Transverse colon (tissue), 4 donors: ENCODE results near the gene BIN2.

Experiments used
- CTCF ChIP-seq, 5 experiments: fragments of 200-600 bp in 3 of 5; fragments of 450-650 bp in 2 of 5; sonication (generic) in 3 of 5; IDR thresholded peaks; 1 replicate in 2 of 5; 2 replicates in 3 of 5; pipeline ENCODE4 v1.5.1; 2016 to 2017; ENCODE audit warnings: antibody characterized with exemption in 5 of 5, inconsistent platforms in 3 of 5, mild to moderate bottlenecking in 2 of 5, moderate library complexity in 1 of 5
- POLR2A ChIP-seq: fragments of 450-650 bp; IDR thresholded peaks from one replicate; pipeline ENCODE4 v1.6.1; 2016; ENCODE audit warnings: antibody characterized with exemption, mild to moderate bottlenecking, moderate library complexity
- POLR2AphosphoS5 ChIP-seq, 3 donors: sonication (generic); formaldehyde crosslinking; IDR thresholded peaks; one replicate each; pipeline ENCODE4 v1.6.1; 2016; ENCODE audit warnings: antibody characterized with exemption in 3 of 3

DNA sequence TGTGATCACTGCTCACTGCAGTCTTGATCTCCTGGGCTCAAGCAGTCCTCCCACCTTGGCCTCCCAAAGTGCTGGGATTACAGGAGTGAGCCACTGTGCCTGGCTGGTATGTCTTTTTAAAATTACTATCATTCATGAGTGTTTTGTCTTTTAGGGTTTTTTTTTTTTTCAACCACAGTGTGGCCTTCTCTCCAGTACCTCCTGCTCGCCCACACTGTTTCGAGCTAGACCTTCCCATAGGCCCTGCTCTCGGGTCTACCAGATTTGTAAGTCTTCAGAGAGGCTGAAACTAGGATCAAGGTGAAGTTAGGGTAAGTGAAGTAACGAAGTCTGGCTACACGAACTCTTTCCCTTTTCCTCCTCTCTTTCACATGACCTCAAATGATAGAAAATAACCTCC lies 1.5 kb downstream of the BIN2 start:
- no peak for TF ChIP-seq POLR2A
- TF ChIP-seq CTCF (IDR thresholded peaks at IDR 0.05): no peak
- no peak for TF ChIP-seq POLR2AphosphoS5 (IDR thresholded peaks at IDR 0.05)
